ENCODE data around the gene FOXP1. TPM values are rescaled to one million over a fixed set of nuclear protein-coding genes. Genes with fewer than 3 reads are reported as not detected.

The FOXP1 gene
- total and polyA plus RNA-seq, 2 of the 8 experiments (the other 6 are each of a cell fraction or from before 2014, with no cell fraction given) = 13.9 to 25.4 TPM

GRCh38 chr3:71388535-71389120 is 194.9 kb downstream of the FOXP1 start:
- Histone ChIP-seq H3K4me1 (replicated peaks in 1 of 4; ENCODE audit: control insufficient read depth in 3 of 4, insufficient read depth in 4 of 4, low read length in 3 of 4) (peaks cover 3 to 16% (median 12%) of the 10 kb centered on the region in 4 experiments; a peak in 5 of 7 replicates), H3K4me2 (ENCODE audit: insufficient read depth in 1 of 2, low read depth in 2 of 2, low read length in 2 of 2) (no peak overlapping the region), H4K91ac (replicated peaks; ENCODE audit: insufficient read length, low read length) (no peak overlapping the region), H3K23me2 (ENCODE audit: low read depth, low read length) (no peaks in the 10 kb centered on the region), H2BK5ac (ENCODE audit: low read depth, low read length) (no peak overlapping the region), H3K56ac (replicated peaks; ENCODE audit: insufficient read length, low read depth, low read length) (no peak overlapping the region), H4K20me1 (replicated peaks in 1 of 2; ENCODE audit: control insufficient read depth in 1 of 2, insufficient read depth in 2 of 2, low read length in 2 of 2) (no peaks in the 10 kb centered on the region), H3K4ac (replicated peaks; ENCODE audit: insufficient read length, low read depth, low read length) (no peak overlapping the region), H2BK120ac (replicated peaks; ENCODE audit: low read depth, low read length) (no peak overlapping the region), H2BK12ac (ENCODE audit: low read depth, low read length) (no peak overlapping the region), H3K36me3 (ENCODE audit: control insufficient read depth in 2 of 4, insufficient read depth in 4 of 4, low read length in 3 of 4) (no peaks in the 10 kb centered on the region), H3K14ac (ENCODE audit: insufficient read length) (no peak overlapping the region), H3K27me3 (replicated peaks in 1 of 4; ENCODE audit: control insufficient read depth in 3 of 4, extremely low read depth in 1 of 4, insufficient read depth in 3 of 4, low read length in 3 of 4) (no peaks in the 10 kb centered on the region), H4K5ac (ENCODE audit: insufficient read length, low read depth, low read length) (no peak overlapping the region), H3K4me3 (ENCODE audit: extremely low read depth in 1 of 4, insufficient read depth in 2 of 4, low read depth in 3 of 4, low read length in 4 of 4) (no peak overlapping the region), H2BK20ac (ENCODE audit: low read length) (no peak overlapping the region), H2AK5ac (ENCODE audit: low read depth, low read length) (no peak overlapping the region), H3K18ac (ENCODE audit: extremely low read depth, low read length) (no peak overlapping the region), H3K9ac (replicated peaks in 1 of 4; ENCODE audit: extremely low read depth in 1 of 4, low read depth in 3 of 4, low read length in 3 of 4) (no peak overlapping the region), H3K27ac (ENCODE audit: low read depth, low read length) (no peak overlapping the region), H2AFZ (ENCODE audit: low read length) (no peak overlapping the region), H3K79me1 (ENCODE audit: low read depth, low read length) (no peaks in the 10 kb centered on the region), H3K23ac (ENCODE audit: insufficient read length) (no peak overlapping the region), H4K8ac (ENCODE audit: extremely low read depth, insufficient read depth, low read length) (no peak overlapping the region), H3K9me3 (ENCODE audit: insufficient read depth in 2 of 2, low read depth in 1 of 2, low read length in 1 of 2) (no peaks in the 10 kb centered on the region), H2BK15ac (ENCODE audit: low read length) (no peak overlapping the region), H3K79me2 (ENCODE audit: control insufficient read depth in 1 of 2, insufficient read depth in 2 of 2, low read length in 2 of 2) (no peaks in the 10 kb centered on the region)
- DNase-seq (ENCODE audit: low read depth in 1 of 2, low spot score in 2 of 2) (no peak), FAIRE-seq (no peak)
- ChIA-PET CTCF (ENCODE audit: partially characterized antibody) (interaction anchor here (1.0 to 1.1 kb wide), 3 partner anchors 9 to 75 kb away, joined by 3 read pairs; no protein-coding TSS in a partner anchor), POLR2A (ENCODE audit: partially characterized antibody) (no interaction called here)
- 90% methylated on average over 6 of the region's 6 CpGs; no CpG with 5 or more reads in 1 of the 2 experiments for WGBS, 2 experiments (ENCODE audit: extremely low coverage in 1 of 2, insufficient coverage in 1 of 2, insufficient read length in 1 of 2, insufficient replicate concordance in 2 of 2, low coverage in 1 of 2, low lambda C conversion rate in 2 of 2, missing lambda C conversion rate in 1 of 2)
- TF ChIP-seq SUZ12 (IDR thresholded peaks at IDR 0.05; ENCODE audit: low read length) = no peak
- TF ChIP-seq SP4 (IDR thresholded peaks at IDR 0.05; ENCODE audit: low read length) = no peak
- no peak for TF ChIP-seq TAF1 (IDR thresholded peaks at IDR 0.05; ENCODE audit: low read depth, low read length)
- TF ChIP-seq EZH2 (IDR thresholded peaks at IDR 0.05; ENCODE audit: low read depth, low read length, severe bottlenecking) = no peak
- TF ChIP-seq E2F6 (IDR thresholded peaks at IDR 0.05) = no peak
- no peak for TF ChIP-seq MAFK (IDR thresholded peaks at IDR 0.05; ENCODE audit: low read depth, low read length)
- no peak for TF ChIP-seq HDAC6 (IDR thresholded peaks at IDR 0.05; ENCODE audit: low read depth, low read length)
- no peak for TF ChIP-seq CHD2 (IDR thresholded peaks at IDR 0.05; ENCODE audit: low read length)
- TF ChIP-seq ASH2L (IDR thresholded peaks at IDR 0.05; ENCODE audit: low read length) = no peak

Data from H1 (cell line).